IPS-20b (cell line): ENCODE results near the gene SLC9A7.

Experiments
- H3K27ac ChIP-seq: one replicate; pipeline ENCODE4 v1.5.1; 2013; ENCODE audit warnings: low read length
- H3K27me3 ChIP-seq: 2 replicates; pipeline ENCODE4 v1.6.1; 2013; ENCODE audit warnings: mild to moderate bottlenecking, low read length, inconsistent platforms; ENCODE audit not compliant: insufficient read depth
- H3K36me3 ChIP-seq: 2 replicates; pipeline ENCODE4 v1.6.1; 2013; ENCODE audit warnings: low read depth, mild to moderate bottlenecking, inconsistent platforms, low read length, moderate library complexity; ENCODE audit not compliant: insufficient read depth
- H3K4me1 ChIP-seq: 2 replicates; pipeline ENCODE4 v1.6.1; 2013; ENCODE audit warnings: mild to moderate bottlenecking, control low read depth, inconsistent platforms, low read length, moderate library complexity; ENCODE audit not compliant: insufficient read depth
- H3K4me3 ChIP-seq: 2 replicates; pipeline ENCODE4 v1.5.1; 2013; ENCODE audit warnings: mild to moderate bottlenecking, low read length, inconsistent platforms
- H3K9ac ChIP-seq: 2 replicates; pipeline ENCODE4 v1.6.1; 2013; ENCODE audit warnings: low read depth, mild to moderate bottlenecking, inconsistent platforms, low read length, moderate library complexity
- H3K9me3 ChIP-seq: 2 replicates; pipeline ENCODE4 v1.6.1; 2013; ENCODE audit warnings: mild to moderate bottlenecking, low read depth, low read length, inconsistent platforms; ENCODE audit not compliant: insufficient read depth

The SLC9A7 gene

DNA sequence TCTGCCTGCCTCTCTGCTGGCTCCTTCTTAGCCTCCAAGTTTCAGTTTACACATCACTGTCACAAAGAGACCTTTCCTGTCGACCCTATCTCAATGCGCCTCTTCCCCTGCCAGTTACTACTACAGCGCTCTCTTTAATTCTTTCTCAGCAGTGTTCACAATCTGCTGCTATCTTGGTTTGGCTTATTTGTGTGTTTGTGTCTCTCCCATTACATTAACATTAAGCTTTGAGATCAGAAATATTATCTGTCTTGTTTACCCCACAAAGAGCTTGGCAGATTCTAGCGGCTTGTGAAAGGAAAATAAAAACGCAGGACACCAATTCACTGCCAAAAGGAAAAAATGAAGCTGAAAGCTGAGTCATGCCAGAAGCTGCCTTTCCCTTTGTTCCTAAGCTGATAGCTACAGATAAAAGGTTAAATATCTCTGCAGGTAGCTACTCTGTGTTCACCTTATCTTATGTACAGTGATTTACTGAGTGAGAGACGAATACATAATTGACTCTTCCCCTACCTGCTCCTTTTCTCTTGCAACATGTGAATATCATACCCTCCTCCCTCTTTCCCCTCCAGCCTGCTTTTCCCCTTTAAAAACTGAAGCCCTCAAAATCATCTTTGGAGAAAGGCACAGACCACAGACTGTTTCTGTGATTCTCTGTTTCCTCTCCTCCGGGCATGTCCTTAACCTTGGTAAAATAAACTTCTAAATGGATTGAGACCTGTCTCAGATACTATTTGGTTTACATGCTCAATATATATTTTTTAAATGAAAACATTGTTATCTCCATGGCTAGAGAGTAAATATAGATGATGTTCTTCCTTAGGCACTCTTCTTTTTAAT is 19.3 kb upstream of the SLC9A7 start:
- no peaks in the 10 kb centered on the region for H3K27me3 ChIP-seq
- H3K4me3 ChIP-seq, result no peak overlapping the region
- H3K4me1 ChIP-seq, result no peaks in the 10 kb centered on the region; the same call in 1 of the 2 replicates
- no peaks in the 10 kb centered on the region for H3K36me3 ChIP-seq
- H3K27ac ChIP-seq, result no peak overlapping the region
- no peaks in the 10 kb centered on the region for H3K9me3 ChIP-seq
- H3K9ac ChIP-seq, result peak overlapping the region; percentile 53

DNA sequence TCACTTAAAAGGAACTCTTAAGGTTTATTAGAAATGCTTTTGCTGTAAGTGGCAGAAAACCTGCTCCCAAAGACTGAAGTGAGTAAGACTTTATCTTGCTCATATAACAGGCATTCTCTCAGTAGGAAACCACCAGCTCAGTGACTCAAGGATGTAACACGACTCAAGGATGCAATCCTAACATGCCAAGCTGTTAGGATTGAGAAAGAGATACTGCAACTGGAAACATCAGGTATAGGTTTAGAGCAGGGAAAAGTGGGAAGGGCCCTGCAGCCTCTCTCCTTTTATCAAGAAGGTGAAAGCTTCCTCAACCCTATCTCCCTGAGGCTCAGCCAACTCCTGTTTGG is 11.9 kb upstream of the SLC9A7 start:
- no peaks in the 10 kb centered on the region for H3K27me3 ChIP-seq
- no peak overlapping the region for H3K4me3 ChIP-seq
- no peaks in the 10 kb centered on the region for H3K9me3 ChIP-seq
- no peak overlapping the region for H3K9ac ChIP-seq
- H3K27ac ChIP-seq, result no peak overlapping the region
- H3K36me3 ChIP-seq, result no peaks in the 10 kb centered on the region
- H3K4me1 ChIP-seq, result no peaks in the 10 kb centered on the region

DNA sequence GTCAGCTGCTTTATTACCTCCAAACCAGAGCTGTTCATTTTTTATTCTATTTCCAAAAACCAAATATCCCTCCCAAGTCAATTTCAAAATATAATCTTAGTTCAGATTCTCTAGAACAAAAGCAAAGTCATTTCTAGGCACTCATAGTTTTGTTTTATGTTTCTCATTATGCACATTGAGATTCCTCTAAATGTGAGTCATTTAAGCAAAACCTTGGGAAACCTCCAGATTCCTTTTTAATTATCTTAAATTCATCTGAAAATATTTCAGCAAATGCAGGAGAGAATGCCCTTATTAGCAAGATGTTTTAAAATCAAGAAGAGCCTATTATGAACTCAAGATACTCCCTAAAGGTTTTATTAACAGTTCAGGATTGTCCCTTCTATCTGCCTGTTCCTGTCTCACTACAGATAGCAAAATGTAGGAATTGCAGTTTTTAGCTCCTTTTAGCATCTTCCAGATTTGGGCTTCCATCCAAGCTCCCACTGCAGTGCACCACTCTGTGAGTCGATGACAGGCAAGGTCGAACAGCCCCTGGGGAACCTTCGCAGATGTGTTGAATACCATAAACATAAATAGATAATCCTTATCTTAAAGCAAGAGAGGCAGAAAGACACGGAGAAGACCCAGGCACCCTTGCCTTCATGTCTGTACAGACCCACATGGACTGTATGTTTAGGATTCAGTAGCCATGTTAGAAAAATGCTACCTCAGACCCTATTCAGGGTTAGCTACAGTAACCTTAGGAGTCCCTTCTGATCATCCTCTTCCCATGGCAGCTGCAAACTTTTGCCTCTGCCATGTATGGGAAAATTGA is 11.3 kb upstream of the SLC9A7 start:
- H3K27ac ChIP-seq, result no peak overlapping the region

DNA sequence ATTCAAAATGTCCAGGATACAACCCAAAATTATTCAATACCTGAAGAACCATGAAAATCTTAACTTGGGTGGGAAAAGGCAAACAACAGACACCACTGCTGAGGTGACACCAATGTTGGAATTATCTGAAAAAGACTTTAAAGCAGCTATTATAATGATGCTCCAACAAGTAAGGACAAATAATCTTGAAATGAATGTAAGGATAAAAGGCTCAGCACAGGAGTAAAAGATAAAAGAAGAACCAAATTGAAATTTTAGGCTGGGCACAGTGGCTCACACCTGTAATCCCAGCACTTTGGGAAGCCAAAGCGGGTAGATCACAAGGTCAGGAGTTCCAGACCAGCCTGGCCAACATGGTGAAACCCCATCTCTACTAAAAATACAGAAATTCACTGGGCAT is 4.0 kb upstream of the SLC9A7 start:
- H3K9ac ChIP-seq, result no peak overlapping the region
- H3K4me1 ChIP-seq, result no peaks in the 10 kb centered on the region
- H3K4me3 ChIP-seq, result no peak overlapping the region
- H3K27me3 ChIP-seq, result peaks cover 8% of the 10 kb centered on the region
- H3K36me3 ChIP-seq, result no peaks in the 10 kb centered on the region
- no peaks in the 10 kb centered on the region for H3K9me3 ChIP-seq
- no peak overlapping the region for H3K27ac ChIP-seq

More for the DNA sequence above, 11.3 kb upstream of the SLC9A7 start:
- Histone ChIP-seq H3K36me3 (no peaks in the 10 kb centered on the region), H3K9ac (no peak overlapping the region), H3K27me3 (no peaks in the 10 kb centered on the region), H3K4me3 (no peak overlapping the region), H3K9me3 (no peaks in the 10 kb centered on the region), H3K4me1 (no peaks in the 10 kb centered on the region)

DNA sequence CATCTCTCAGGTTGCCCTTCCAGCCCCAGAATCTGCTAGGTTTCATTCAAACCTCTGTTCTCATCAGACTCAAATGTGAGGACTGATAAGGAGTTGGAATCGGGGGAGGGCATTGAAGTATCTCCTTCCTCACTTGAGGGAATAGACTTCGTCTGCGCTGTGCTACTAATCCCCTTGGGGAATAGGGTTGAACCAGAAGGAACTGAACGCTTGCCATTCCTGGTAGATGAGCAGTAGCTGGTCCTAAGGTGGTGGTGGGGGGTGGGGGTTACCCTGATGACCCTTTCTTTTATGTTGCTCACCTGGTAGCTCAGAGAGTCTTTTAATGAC is 692 bp upstream of the SLC9A7 start:
- Histone ChIP-seq H3K9me3 (no peaks in the 10 kb centered on the region), H3K9ac (peak overlapping the region; percentile 60; the same call in 1 of the 2 replicates)

DNA sequence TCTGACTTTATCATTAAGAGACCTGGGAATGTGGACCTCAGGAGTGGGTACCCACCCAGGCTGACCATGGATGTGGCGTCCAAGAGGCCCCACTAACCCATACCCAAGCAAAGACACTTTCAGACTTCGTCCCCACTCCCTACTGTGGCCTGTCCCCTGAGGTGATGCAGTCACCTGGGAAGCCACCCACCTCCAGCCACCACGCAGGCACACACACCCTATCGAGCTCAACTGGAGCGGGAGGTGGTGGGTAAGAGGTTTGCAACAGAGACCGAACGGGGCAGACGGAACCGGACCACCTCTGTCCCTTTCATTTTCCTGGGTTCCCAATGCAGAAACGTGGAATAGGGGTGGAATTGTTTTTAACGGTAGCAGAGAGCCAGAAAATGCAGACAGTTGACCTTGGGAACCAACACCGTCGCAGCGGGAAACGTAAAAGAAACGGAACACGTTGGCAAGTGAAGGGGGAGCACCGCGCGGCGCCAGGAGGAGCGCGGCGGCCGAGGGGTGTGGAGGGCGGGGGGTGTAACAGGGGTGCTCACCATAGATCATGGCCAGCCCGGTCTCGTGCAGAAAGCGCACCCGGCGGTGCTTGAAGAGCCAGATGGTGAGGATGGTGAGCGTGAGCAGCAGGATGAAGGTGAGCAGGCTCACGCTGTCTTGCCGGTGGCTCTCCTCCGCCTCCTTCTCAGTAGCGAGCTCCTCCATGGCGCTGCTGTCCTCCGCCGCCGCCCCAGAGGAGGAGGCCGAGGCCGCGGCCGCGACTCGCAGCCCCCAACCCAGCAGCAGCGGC is 559 bp downstream of the SLC9A7 start:
- peaks cover 8% of the 10 kb centered on the region for H3K27me3 ChIP-seq
- no peaks in the 10 kb centered on the region for H3K36me3 ChIP-seq
- no peak overlapping the region for H3K27ac ChIP-seq
- peak overlapping the region; percentile 63; the same call in 1 of the 2 replicates for H3K9ac ChIP-seq
- H3K4me1 ChIP-seq, result no peaks in the 10 kb centered on the region; the same call in 1 of the 2 replicates
- peak overlapping the region; percentile 81 for H3K4me3 ChIP-seq
- no peaks in the 10 kb centered on the region for H3K9me3 ChIP-seq

More for the DNA sequence above, 692 bp upstream of the SLC9A7 start:
- Histone ChIP-seq H3K4me1 (no peaks in the 10 kb centered on the region; the same call in 1 of the 2 replicates), H3K36me3 (no peaks in the 10 kb centered on the region), H3K4me3 (peak overlapping the region; percentile 81; the same call in 1 of the 2 replicates), H3K27ac (no peak overlapping the region), H3K27me3 (peaks cover 8% of the 10 kb centered on the region)

DNA sequence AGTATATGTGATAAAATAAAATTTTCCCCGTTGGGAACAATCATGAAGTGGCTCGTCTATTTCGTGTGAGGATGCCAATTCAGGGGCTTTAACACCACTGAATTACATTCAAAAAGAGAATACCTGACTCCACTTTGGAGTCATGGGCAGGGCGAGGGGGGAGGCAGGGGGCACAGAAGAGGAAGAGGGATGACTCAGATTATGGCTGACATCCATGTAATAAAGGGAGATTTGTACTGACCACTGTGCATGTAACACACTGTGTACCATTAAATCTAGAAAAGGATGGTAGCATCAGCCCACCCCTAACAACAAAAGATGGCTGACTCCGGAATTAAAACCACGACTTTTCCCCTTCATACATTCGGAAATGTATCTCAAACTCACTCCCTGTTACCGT is 1.3 kb downstream of the SLC9A7 start:
- Histone ChIP-seq H3K27ac (no peak overlapping the region), H3K27me3 (peaks cover 8% of the 10 kb centered on the region), H3K9me3 (no peaks in the 10 kb centered on the region), H3K4me3 (peak overlapping the region; percentile 81), H3K9ac (peak overlapping the region; percentile 63; the same call in 1 of the 2 replicates), H3K36me3 (no peaks in the 10 kb centered on the region), H3K4me1 (no peaks in the 10 kb centered on the region; the same call in 1 of the 2 replicates)

DNA sequence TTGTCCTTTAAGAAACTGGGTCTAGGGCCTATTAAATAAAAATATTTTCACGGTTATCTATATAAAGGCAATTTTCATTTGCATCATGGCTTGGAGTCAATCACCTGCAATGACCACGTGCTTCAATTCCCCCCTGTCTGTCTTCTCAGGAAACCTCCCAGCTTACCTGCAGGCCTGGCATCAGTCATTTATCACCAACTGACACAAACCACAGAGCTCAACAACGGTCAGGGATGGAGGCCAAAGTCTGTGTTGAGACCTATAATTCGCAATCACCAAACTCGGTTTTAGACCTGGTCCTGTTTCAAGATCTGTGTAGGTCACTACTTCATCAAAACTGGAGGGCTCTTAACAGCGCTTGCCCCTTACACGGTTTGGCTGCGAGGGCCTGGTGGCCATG is 1.9 kb downstream of the SLC9A7 start:
- peak overlapping the region; percentile 81; the same call in 1 of the 2 replicates for H3K4me3 ChIP-seq

DNA sequence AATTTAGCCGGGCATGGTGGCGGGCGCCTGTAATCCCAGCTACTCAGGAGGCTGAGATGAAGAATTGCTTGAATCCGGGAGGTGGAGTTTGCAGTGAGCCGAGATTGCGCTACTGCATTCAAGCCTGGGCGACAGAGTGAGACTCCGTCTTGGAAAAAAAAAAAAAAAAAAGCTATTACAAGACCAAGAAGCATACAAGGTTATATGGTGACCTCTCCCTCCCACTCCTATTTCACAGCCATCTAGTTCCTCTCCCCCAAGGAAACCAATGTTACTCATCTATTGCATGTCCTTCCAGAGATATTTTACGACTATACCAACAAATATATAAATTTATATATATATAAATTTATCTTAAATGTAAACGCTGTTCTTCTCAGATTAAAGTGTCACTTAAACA is 3.2 kb downstream of the SLC9A7 start:
- H3K4me1 ChIP-seq, result no peaks in the 10 kb centered on the region; the same call in 1 of the 2 replicates

More for the DNA sequence above, 1.9 kb downstream of the SLC9A7 start:
- no peaks in the 10 kb centered on the region; the same call in 1 of the 2 replicates for H3K4me1 ChIP-seq
- no peak overlapping the region for H3K9ac ChIP-seq
- H3K9me3 ChIP-seq, result no peaks in the 10 kb centered on the region
- H3K36me3 ChIP-seq, result no peaks in the 10 kb centered on the region
- H3K27ac ChIP-seq, result no peak overlapping the region
- peaks cover 8% of the 10 kb centered on the region for H3K27me3 ChIP-seq

DNA sequence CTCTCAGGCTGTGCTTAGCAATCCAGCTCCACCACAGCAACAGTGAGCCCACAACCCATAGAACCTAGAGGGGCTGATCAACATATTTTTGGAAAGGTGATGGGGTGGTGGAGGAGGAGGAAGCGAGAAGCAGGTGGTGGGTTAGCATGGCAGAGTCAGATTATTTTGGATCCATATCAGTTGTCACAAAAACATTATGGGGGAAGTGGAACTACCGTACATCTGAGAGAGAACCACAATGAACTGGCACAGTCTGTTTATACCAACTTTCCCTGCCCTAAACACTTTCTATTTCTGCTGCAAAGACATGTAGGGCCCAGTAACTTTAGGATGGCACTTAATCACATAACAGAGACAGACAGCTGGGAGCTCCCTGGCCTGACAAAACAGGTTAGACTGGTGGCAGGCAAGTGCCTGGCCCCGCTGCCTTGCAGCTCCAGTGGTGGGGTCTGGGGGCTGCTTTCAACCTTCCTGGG is 4.3 kb downstream of the SLC9A7 start:
- Histone ChIP-seq H3K9me3 (no peaks in the 10 kb centered on the region), H3K9ac (no peak overlapping the region), H3K27ac (no peak overlapping the region), H3K4me1 (no peaks in the 10 kb centered on the region; the same call in 1 of the 2 replicates), H3K27me3 (peaks cover under 1% of the 10 kb centered on the region; the same call in 1 of the 2 replicates), H3K4me3 (no peak overlapping the region), H3K36me3 (no peaks in the 10 kb centered on the region)

More for the DNA sequence above, 3.2 kb downstream of the SLC9A7 start:
- Histone ChIP-seq H3K36me3 (no peaks in the 10 kb centered on the region), H3K9me3 (no peaks in the 10 kb centered on the region), H3K4me3 (no peak overlapping the region), H3K27ac (no peak overlapping the region), H3K27me3 (peaks cover 8% of the 10 kb centered on the region), H3K9ac (no peak overlapping the region)

DNA sequence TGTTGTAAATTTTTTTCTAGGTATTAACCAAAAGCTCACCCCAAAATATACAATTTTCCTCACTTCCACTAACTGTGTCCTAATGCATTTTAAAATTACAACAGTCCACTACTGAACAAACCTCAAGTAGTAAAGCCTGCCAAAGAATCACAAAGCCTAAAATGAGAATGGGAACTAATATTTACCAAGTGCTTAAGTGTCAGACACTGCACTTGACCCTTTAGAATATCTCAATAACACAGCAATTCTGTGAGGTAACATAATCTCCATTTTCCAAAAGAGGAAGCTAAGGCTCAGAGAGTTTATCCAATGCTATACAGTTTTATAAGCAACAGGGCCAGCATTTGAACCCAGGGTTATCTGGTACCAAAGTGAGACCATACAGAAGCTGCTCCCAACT is 4.9 kb downstream of the SLC9A7 start:
- H3K9ac ChIP-seq, result no peak overlapping the region
- H3K4me3 ChIP-seq, result no peak overlapping the region

More for the DNA sequence above, 4.9 kb downstream of the SLC9A7 start:
- H3K27me3 ChIP-seq, result no peaks in the 10 kb centered on the region
- H3K36me3 ChIP-seq, result no peaks in the 10 kb centered on the region
- no peak overlapping the region for H3K27ac ChIP-seq
- H3K9me3 ChIP-seq, result no peaks in the 10 kb centered on the region
- H3K4me1 ChIP-seq, result no peaks in the 10 kb centered on the region; the same call in 1 of the 2 replicates
